NK-92 treated with Interleukin-12 subunit alpha and Interleukin-12 subunit beta, amount 100 ng/mL, for 24 hours (cell line): ENCODE results near the gene HERC4.

Experiments used
- DNase-seq: peaks from one replicate; lab custom pipeline; 2025; lab: John Stamatoyannopoulos, UW

The HERC4 gene

GRCh38 chr10:67965456-67965855, 109.6 kb downstream of the HERC4 start:
- no peak for DNase-seq

GRCh38 chr10:67959839-67960476, 115.1 kb downstream of the HERC4 start:
- no peak for DNase-seq

GRCh38 chr10:67955614-67956013, 119.5 kb downstream of the HERC4 start:
- DNase-seq, result no peak

DNA sequence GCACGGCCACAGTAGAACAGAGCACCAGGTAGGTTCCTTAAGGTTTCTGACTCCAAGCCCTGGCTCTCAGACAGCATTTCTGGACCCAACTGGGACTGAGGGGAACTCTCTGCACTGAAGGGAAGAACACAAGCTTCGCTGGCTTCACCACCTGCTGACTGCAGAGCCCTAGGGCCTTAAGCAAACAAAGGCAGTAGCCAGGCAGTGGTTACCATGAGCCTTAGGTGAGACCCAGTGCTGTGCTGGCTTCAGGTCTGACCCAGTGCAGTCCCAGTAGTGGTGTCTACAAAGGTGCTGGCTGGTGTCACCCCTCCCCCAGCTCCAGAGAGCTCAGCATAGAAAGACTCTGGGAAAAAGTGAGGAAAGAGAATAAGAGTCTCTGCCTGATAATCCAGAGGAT, 131.2 kb downstream of the HERC4 start:
- DNase-seq, result no peak

DNA sequence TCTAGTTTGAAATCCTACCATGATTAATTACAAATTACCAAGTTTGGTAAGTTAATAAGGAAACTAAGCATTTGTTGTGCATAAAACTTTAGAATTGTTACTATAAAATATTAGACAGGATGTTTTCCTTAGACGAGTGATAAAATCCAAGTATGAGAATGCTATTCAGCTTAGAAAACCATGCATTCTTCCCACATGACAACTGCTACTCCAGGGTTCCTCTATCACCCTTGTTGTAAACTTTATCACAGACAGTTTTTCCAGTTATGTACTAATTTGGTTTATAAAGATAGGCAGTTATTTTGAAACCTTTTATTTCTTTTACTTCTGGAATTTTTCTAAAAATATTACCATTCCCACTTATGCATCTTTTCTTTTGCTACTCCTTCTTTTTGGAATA, 138.7 kb downstream of the HERC4 start:
- DNase-seq, result no peak

DNA sequence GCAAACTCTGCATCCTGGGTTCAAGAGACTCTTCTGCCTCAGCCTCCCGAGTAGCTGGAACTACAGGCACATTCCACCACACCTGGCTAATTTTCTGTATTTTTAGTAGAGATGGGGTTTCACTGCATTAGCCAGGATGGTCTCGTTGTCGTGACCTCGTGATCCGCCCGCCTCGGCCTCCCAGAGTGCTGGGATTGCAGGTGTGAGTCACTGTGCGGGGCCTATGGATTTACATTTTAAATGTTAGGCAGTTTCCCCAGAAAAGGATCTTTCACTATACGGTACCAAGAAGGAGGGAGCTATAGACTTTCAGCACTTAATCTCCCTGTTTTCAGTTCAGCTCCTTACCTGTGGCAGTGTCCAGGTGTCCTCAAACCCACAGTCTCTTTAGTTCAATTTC, 139.9 kb downstream of the HERC4 start:
- DNase-seq, result no peak

DNA sequence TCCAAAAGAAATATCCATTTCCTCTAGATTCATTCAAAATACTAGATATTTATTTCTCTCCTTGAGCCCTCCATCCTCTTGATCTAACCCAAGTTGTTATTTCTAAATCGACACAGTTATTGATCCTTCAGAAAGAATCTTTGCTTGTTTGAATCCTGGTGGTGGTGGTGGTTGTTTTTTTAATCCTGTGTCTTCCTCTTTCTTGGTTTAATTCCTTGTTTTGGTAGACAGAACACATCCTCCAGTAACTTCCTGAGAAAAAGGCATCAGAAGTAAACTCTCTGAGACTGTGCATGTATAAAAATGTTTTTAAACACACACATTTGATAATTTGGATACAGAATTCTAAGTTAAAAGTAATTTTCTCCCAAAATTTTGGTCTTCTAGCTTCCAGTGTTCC, 140.7 kb downstream of the HERC4 start:
- DNase-seq, result no peak

GRCh38 chr10:67933199-67933598, 141.9 kb downstream of the HERC4 start:
- DNase-seq, result no peak

- DNase-seq, result no peak
Observed at GRCh38 chr10:67926951-67927350, 148.1 kb downstream of the HERC4 start.

DNA sequence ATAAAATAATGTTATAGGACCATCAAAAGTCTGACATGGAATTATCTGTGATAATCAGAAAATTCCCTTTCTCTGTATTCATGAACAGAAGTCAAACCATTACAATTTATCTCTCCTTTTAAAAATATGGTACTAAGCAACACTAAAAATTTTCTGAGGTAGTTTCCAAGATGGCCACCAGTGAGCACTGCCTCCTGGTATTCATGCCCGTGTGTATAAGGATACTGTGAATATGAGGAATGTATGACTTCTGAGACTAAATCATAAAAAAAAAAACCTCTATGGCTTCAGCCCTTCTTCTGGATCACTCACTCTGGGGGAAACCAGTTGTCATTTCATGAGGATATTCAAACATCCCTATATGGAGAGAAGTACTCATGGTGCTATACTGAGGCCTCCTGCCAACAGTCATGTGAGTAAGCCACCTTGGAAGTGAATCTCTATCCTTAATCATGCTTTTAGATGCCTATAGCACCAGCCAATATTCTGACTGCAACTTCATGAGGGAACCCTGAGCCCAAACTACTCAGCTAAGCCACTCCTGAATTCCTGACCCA, 149.6 kb downstream of the HERC4 start:
- DNase-seq, result no peak

GRCh38 chr10:67924136-67924535, 150.9 kb downstream of the HERC4 start:
- no peak for DNase-seq

DNA sequence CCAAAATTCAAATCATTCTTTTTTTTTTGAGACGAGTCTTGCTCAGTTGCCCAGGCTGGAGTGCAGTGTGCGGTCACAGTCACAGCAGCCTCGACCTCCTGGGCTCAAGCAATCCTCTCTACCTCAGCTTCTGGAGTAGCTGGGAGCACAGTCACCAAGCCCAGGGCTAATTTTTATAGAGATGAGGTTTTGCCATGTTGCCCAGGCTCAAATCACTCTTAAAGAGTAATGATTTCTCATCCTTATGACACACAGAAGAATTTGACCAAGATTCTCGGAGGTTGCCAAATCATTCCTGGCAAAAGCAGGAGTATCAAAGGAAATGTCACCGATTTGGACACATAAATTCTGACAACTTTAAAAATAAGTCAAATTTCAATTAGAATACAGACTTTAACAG, 151.5 kb downstream of the HERC4 start:
- no peak for DNase-seq

- no peak for DNase-seq
Observed at GRCh38 chr10:67921065-67921464, 154.0 kb downstream of the HERC4 start.

GRCh38 chr10:67917679-67918078, 157.4 kb downstream of the HERC4 start:
- DNase-seq, result no peak

DNA sequence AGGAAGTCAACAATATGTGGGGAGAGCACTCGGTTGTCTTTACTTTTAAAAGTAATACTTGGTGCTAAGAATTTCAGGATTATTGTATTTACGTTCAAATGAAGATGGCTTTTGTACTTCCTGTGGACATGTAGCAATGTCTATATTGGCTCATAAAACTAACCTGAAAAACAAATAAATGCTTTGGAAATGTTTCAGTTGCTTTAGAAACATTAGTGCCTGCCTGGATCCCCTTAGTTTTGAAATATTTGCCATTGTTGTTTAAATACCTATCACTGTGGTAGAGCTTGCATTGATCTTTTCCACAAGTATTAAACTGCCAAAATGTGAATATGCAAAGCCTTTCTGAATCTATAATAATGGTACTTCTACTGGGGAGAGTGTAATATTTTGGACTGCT, 157.9 kb downstream of the HERC4 start:
- no peak for DNase-seq

- no peak for DNase-seq
Observed at GRCh38 chr10:67914777-67915340, 160.2 kb downstream of the HERC4 start.

GRCh38 chr10:67912331-67912946, 162.6 kb downstream of the HERC4 start:
- DNase-seq, result no peak

GRCh38 chr10:67903581-67903980, 171.5 kb downstream of the HERC4 start:
- DNase-seq, result no peak

- no peak for DNase-seq
Observed at GRCh38 chr10:67893637-67894036, 181.4 kb downstream of the HERC4 start.

DNA sequence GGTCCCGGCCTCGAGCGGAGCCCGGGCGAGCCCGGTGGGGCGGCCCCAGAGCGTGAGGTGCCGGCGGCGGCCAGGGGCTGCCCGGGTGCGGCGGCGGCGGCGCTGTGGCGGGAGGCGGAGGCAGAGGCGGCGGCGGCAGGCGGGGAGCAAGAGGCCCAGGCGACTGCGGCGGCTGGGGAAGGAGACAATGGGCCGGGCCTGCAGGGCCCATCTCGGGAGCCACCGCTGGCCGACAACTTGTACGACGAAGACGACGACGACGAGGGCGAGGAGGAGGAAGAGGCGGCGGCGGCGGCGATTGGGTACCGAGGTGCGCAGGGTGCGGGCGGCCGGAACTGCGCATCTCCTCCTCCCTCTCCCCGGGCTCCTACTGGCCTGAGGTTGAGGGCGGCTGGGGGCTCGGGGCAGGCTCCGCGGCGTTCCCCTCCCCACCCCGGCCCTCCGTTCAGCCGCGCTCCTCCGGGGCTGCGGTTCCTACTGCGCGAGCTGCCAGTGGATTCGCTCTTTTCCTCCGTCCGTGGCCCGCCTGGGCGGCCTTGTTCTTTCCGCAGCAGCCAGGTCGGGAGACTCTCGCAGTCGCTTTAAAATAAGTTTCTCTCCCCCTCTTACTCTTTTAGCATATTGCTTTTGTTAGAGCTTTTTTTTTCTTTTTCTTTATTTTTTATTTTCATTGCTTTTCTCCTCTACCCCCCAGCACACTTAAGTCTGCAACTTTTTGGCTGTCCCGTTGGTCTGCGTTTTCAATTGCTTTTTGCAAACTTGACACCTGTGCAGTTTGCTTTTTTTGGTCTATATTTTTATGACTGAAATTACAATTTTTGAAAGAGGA, 190.0 kb downstream of the HERC4 start:
- peak; percentile 69 for DNase-seq

- peak; percentile 89 for DNase-seq
Observed at GRCh38 chr10:67884313-67884841, 190.7 kb downstream of the HERC4 start, which contains the start of gene SIRT1. Gene SIRT1, plus strand, starts transcription at chr10:67884656. Its CDS starts 66 bp downstream, at chr10:67884722.

- no peak for DNase-seq
Observed at GRCh38 chr10:67883710-67884312, 191.3 kb downstream of the HERC4 start.
